Neuron (in vitro differentiated cells): ENCODE measurements around the gene PABPN1L.

Experiments
- H2AFZ ChIP-seq: one replicate; pipeline ENCODE4 v1.6.1; 2013; ENCODE audit warnings: low read depth, mild to moderate bottlenecking, inconsistent platforms, low read length, moderate library complexity
- H3K27me3 ChIP-seq: one replicate; pipeline ENCODE4 v1.6.1; 2013; ENCODE audit warnings: low read length; ENCODE audit not compliant: insufficient read depth
- H3K36me3 ChIP-seq: one replicate; pipeline ENCODE4 v1.6.1; 2013; ENCODE audit warnings: low read length; ENCODE audit not compliant: insufficient read depth
- H3K4me1 ChIP-seq: one replicate; pipeline ENCODE4 v1.6.1; 2013; ENCODE audit warnings: low read length; ENCODE audit not compliant: insufficient read depth
- H3K4me3 ChIP-seq: 2 replicates; pipeline ENCODE4 v1.5.1; 2013; ENCODE audit warnings: mild to moderate bottlenecking, low read length, moderate library complexity
- H3K9me3 ChIP-seq: one replicate; pipeline ENCODE4 v1.6.1; 2013; ENCODE audit warnings: low read length

The PABPN1L gene

DNA sequence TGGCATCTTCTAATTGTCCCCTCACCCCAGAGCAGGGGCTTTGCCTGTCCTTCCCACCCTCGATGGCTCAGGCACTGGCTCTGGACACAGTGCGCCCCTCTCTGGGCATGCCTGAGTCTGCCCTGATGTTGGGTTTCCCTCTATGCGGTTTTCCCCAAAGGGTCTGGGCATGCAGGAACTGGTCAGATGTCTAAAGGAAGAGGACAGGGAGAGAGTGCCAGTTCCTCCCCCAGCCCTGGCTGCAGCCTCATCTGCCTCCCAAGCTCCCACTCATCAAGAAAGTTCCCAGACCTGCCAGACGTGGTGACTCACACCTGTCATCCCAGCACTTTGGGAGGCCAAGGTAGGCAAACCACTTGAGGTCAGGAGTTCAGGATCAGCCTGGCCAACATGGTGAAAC is 41.3 kb upstream of the PABPN1L start:
- H3K9me3 ChIP-seq, result no peaks in the 10 kb centered on the region
- no peak overlapping the region for H2AFZ ChIP-seq
- H3K36me3 ChIP-seq, result no peaks in the 10 kb centered on the region
- no peaks in the 10 kb centered on the region for H3K27me3 ChIP-seq
- H3K4me3 ChIP-seq, result no peak overlapping the region
- H3K4me1 ChIP-seq, result peaks cover 2% of the 10 kb centered on the region

DNA sequence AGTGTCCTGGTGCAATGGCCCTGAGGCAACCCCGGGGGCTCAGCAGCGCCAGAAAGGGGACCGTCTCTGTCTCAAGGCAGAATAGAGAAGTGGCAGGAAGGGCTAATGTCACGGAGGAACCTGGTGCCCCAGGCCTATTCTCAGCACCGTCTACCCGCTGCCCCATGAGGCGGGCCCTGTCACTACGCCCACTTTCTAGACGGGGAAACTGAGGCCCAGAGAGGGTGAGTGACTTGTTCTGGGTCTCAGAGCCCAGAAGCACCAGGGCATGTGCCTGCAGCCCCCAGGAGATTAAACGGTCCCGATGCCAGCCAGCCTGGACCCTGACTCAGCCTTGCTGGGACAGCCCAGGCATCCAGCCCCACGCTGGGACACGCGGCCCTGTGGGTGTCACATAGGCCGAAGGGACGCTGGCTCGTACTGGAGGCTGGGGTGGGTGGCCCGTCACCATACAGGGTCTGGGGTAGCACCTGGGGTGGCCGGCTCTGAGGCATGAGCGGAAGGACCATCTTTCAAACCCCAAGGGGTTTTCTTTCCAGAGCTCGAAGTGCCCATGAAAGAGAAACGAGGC is 40.2 kb upstream of the PABPN1L start:
- peaks cover 2% of the 10 kb centered on the region for H3K4me1 ChIP-seq
- H3K9me3 ChIP-seq, result no peaks in the 10 kb centered on the region
- H3K4me3 ChIP-seq, result no peak overlapping the region
- H3K36me3 ChIP-seq, result no peaks in the 10 kb centered on the region
- peaks cover 3% of the 10 kb centered on the region for H3K27me3 ChIP-seq
- H2AFZ ChIP-seq, result no peak overlapping the region

DNA sequence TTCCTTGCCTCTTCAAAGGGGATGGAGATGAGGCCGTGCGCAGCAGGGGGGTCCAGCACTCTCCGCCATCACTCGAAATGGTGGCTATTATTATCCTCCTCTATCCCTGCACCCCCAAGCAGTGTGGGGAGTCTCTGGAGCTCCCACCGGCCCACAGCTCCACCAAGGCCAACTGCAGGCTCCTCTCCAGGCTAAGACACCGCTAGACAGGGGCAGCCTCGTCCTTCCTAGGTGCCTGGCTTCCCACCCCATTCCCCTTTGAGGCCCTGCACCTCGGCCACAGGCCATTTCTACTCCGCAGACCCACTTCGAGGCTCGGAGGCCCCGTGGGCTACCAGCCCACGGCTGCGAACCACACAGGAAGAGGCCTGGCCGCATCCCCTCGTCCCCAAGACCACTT is 39.6 kb upstream of the PABPN1L start:
- H3K9me3 ChIP-seq, result no peaks in the 10 kb centered on the region
- H3K27me3 ChIP-seq, result peaks cover 3% of the 10 kb centered on the region
- no peaks in the 10 kb centered on the region for H3K4me1 ChIP-seq
- H3K36me3 ChIP-seq, result no peaks in the 10 kb centered on the region
- no peak overlapping the region for H2AFZ ChIP-seq
- no peak overlapping the region for H3K4me3 ChIP-seq

DNA sequence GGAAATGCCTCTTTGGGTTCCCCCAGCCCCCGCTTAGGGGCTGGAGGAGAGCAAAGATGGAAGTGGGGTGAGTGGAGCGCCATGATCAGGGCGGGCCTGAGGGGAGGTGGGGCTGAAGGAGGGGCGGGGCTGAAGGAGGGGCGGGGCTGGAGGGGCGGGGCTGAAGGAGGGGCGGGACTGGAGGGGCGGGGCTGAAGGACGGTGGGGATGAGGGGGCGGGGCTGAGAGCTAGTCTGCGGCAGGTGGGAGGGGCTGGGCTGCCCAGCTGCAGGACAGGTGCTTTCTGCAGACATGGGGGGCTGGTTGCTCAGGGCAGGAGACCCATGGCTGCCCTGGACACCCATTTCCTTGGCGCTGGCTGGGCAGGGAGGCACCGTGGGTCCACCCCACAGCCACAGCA is 39.1 kb upstream of the PABPN1L start:
- no peaks in the 10 kb centered on the region for H3K9me3 ChIP-seq
- H3K27me3 ChIP-seq, result peaks cover 3% of the 10 kb centered on the region
- H2AFZ ChIP-seq, result no peak overlapping the region
- no peaks in the 10 kb centered on the region for H3K4me1 ChIP-seq
- no peak overlapping the region for H3K4me3 ChIP-seq
- H3K36me3 ChIP-seq, result no peaks in the 10 kb centered on the region

DNA sequence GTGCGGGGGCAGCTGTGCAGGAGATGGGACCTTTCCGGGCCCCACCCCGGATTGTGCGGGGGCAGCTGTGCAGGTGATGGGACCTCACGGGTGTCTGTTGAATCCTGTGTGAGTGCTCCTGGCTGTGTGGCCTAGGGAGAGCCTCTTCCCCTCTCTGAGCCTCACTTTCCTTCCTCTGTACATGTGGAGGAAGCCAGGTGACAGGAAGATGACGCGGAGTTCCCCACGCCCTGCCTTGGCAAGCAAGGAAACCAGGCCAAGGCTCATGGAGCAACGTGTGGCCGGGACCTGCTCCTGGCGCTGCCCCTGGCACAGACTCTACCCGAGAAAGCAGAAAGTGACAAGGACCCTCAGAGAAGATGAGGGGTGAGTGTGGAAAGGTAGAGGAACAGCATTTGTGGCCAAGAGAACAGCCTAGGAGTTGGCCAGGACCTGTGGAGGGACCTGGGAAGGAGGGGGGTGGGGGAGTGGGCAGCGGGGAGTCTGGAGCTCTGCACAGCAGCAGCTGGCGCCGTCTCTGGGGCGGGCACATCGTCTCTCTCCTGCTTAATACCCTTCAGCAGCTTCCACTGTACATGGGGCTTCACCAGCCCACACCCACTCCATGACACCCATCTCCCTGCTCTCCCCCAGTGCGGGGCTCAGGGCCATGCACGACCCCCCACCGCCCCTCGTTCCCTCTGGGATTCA is 38.4 kb upstream of the PABPN1L start:
- H3K36me3 ChIP-seq, result no peaks in the 10 kb centered on the region
- peaks cover 5% of the 10 kb centered on the region for H3K27me3 ChIP-seq
- H3K4me3 ChIP-seq, result no peak overlapping the region
- no peak overlapping the region for H2AFZ ChIP-seq
- no peaks in the 10 kb centered on the region for H3K4me1 ChIP-seq
- no peaks in the 10 kb centered on the region for H3K9me3 ChIP-seq

DNA sequence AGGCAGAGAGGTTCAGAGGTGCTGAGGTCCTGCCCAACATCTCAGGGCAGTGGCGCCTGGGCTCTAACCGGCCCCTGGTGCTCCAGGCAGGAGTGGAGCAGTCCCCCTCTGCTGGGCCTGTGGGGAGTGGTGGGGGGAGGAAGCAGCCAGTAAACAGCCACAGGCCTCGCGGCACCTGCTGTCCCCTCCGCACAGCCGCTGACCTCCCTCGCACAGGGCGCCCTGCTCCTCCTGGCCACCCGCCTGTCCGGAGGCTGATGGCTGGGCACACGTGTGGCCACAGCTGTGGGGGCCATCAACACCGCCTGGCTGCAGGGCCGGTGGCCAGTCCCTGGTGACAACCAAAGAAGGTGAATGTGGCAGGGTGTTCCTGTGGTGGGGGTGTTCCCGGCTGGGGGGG is 36.8 kb upstream of the PABPN1L start:
- H3K4me1 ChIP-seq, result no peaks in the 10 kb centered on the region
- H3K27me3 ChIP-seq, result peaks cover 10% of the 10 kb centered on the region
- no peaks in the 10 kb centered on the region for H3K36me3 ChIP-seq
- H3K9me3 ChIP-seq, result no peaks in the 10 kb centered on the region
- H3K4me3 ChIP-seq, result no peak overlapping the region
- H2AFZ ChIP-seq, result no peak overlapping the region

DNA sequence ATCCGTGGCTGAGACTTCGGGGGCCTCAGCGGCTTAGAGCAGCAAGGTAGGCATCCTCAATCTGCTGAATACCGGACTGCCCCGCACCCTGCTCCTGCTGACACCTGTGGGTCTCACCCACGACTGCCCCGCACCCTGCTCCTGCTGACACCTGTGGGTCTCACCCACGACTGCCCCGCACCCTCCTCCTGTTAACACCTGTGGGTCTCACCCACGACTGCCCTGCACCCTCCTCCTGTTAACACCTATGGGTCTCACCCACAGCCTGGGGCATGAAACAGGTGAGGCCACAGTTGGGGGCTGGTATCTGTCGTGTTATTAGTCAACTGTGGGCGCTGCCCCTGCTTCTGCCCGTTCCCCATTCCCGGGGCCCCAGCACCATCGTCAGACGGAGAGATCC is 36.3 kb upstream of the PABPN1L start:
- Histone ChIP-seq H2AFZ (no peak overlapping the region), H3K4me1 (no peaks in the 10 kb centered on the region), H3K9me3 (no peaks in the 10 kb centered on the region), H3K4me3 (no peak overlapping the region), H3K27me3 (peaks cover 11% of the 10 kb centered on the region), H3K36me3 (no peaks in the 10 kb centered on the region)

DNA sequence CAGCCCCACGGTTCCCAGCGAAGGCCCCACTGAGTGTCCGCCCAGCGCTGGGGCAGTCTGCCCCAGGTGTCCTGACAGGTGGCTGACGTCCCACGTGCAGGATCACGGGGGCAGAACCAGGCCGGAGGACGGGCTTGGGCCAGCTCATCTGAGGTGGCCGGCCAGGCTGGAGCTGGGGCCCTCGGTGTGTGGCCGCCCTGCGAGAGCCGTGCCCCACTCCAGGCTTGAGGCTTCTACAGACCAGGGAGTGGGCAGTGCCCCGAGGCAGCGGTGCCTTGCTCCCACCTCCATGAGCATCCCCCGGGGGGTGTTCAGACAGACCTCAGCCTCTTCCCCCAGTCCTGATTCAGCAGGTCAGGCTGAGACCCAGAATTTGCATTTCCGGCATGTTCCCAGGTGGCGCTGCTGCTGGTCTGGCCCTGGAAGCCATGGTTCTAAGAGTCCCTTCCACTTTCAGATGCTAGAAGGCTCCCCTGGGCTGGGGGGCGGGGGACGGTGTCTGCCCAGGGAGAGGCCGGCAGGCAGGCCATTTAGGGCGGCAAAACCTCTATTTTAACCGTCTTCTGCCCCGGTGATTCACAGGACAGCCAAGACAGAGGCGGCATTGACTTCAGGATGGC is 35.4 kb upstream of the PABPN1L start:
- H3K4me3 ChIP-seq, result no peak overlapping the region
- H3K27me3 ChIP-seq, result peaks cover 15% of the 10 kb centered on the region
- no peaks in the 10 kb centered on the region for H3K36me3 ChIP-seq
- H3K9me3 ChIP-seq, result no peaks in the 10 kb centered on the region
- no peak overlapping the region for H2AFZ ChIP-seq
- no peaks in the 10 kb centered on the region for H3K4me1 ChIP-seq

DNA sequence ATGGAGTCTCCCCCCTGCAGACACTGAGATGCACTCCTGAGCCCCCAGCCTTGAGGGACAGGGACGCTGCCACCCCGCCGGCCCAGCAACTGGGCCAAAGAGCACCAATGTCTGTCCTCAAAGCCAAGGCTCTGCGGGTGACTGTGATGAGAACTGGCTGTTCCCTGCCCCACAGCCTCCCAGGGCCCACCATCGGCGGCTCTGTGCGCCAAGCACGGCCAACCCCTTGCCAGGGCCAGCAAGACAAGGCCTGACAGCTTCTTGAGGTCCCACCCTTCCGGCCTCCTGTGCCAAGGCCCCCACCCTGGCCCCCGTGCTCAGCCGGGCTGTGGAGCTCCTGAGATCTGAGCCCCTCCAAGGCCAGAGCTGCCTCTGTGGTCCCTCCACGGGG is 34.2 kb upstream of the PABPN1L start:
- Histone ChIP-seq H3K4me1 (no peaks in the 10 kb centered on the region), H2AFZ (no peak overlapping the region), H3K27me3 (peaks cover 15% of the 10 kb centered on the region), H3K36me3 (no peaks in the 10 kb centered on the region), H3K9me3 (no peaks in the 10 kb centered on the region), H3K4me3 (no peak overlapping the region)

DNA sequence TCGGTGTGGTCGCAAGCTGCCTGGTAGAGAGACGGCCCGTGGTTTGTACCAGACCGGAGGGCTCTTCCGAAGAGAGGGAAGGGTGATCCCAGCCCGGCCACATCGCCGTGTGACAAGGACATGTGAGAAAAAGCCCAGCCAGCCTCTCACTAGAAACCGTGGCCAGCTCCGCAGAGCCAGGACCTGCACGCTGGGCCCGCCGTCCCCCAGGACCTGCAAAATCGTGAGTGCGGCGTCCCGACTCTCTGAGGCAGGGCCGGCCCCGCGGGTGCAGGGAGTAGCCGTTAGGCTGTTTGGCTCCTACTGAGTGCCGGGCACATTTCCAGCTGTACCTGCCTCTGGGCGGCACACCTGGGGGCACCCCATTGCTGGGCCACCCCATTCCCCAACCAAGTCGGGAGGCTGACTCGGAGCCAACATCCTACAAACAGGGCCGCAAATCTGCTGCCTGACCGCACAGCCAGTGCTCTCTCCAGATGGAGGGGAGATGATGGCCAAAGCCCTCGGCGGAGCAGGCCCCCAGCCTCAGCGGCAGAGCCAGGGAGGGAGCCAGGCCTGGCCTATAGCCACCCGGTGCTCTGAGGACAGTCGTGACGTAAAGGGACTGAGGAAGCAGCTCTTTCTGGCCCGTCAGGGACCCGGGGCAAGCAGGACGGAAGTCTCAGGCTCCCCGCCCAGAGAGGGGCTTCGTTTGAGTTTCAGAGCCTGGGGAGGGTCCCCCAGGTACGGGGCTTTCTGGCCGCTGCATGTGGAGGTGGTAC is 33.6 kb upstream of the PABPN1L start:
- H3K27me3 ChIP-seq, result peaks cover 15% of the 10 kb centered on the region
- H3K4me1 ChIP-seq, result no peaks in the 10 kb centered on the region
- no peak overlapping the region for H3K4me3 ChIP-seq
- H3K9me3 ChIP-seq, result no peaks in the 10 kb centered on the region
- no peaks in the 10 kb centered on the region for H3K36me3 ChIP-seq
- no peak overlapping the region for H2AFZ ChIP-seq

DNA sequence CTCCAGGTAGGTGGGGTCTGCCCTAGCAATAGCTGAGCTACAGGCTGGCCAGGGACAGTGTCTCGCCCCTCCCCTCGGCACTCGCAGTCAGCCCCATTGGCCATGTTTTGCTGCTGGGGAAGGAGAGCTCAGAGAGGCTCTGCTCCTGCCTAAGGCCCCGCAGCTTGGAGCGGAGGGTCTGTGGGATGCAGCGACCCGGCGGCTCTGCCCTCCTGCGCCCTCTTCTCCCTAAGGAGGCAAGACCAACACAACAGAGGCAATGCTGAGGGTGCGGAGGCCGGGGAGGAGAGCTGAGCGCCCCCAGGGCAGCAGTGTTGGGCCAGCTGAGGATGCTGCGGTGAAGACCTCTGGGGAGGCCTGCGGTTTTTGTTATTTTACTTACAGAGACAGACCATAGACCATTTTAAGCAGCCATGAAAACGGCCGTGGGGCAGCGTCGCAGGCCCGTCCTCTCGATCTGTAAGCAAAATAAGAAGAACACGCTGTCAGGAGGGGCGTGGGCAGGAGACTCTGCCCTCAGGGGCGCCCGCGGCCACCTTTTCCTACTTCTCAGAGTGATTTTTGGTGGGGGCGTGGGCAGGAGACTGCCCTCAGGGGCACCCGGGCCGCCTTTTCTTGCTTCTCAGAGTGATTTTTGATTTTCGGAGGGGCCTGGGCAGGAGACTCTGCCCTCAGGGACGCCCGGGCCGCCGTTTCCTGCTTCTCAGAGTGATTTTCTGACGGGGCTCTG is 31.4 kb upstream of the PABPN1L start:
- Histone ChIP-seq H3K9me3 (no peaks in the 10 kb centered on the region), H3K36me3 (no peaks in the 10 kb centered on the region), H3K27me3 (peaks cover 15% of the 10 kb centered on the region), H3K4me1 (no peaks in the 10 kb centered on the region), H2AFZ (no peak overlapping the region), H3K4me3 (no peak overlapping the region)

DNA sequence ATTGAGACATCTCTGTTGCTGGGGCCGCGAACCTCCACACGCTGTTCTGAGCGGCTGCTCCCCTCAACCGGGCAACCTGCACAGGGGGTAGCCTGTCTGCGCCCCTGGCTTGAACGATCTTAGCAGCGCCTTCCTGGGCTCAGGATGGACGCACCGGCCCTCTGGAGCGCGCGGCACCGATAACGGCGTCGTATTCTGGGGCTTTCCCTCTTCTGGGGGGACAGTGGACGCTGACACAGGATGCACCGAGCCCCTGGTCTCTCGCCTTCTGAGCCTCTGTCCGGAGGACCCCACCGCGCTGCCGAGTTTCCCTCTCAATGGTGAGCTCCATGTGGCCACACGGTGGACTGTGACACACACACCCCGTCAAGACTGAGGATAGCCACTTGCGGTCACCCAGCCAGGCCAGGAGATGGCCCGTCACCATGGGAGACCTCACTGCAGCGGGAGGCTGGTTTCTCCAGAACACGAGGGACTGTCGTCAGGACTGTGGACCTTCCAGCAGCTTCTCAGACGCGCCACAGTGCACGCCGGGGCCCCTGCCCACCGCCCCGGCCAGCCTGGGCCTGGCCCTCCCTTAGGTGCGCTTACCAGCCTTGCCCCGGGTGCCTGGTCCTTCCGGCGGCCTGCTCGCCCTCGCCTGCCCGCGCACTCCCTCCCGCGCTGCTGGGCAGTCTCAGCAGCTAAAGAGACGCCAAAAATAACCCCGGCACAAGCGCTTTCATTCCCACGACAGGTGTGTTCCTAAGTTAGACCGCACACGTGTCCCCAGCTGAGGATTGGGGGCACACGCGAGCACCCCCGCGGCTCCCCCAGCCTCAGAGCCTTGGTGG is 30.0 kb upstream of the PABPN1L start:
- H3K36me3 ChIP-seq, result no peaks in the 10 kb centered on the region
- H3K4me1 ChIP-seq, result no peaks in the 10 kb centered on the region
- no peaks in the 10 kb centered on the region for H3K9me3 ChIP-seq
- peaks cover 12% of the 10 kb centered on the region for H3K27me3 ChIP-seq
- H2AFZ ChIP-seq, result no peak overlapping the region
- no peak overlapping the region for H3K4me3 ChIP-seq
